GM19025 (cell line): ENCODE results near the gene SLC37A3.
"Not testable (repeated sequence)": the region's sequence is repeated elsewhere in the genome, so short reads cannot be mapped to it uniquely, and the experiment has no call there.

Experiments used
- ATAC-seq: cut with Tn5 transposase; IDR thresholded peaks from one replicate; pipeline ENCODE4 v1.9.1; 2021; ENCODE audit warnings: mild to moderate bottlenecking, low read depth, moderate library complexity; ENCODE audit not compliant: unreplicated experiment

Gene SLC37A3

DNA sequence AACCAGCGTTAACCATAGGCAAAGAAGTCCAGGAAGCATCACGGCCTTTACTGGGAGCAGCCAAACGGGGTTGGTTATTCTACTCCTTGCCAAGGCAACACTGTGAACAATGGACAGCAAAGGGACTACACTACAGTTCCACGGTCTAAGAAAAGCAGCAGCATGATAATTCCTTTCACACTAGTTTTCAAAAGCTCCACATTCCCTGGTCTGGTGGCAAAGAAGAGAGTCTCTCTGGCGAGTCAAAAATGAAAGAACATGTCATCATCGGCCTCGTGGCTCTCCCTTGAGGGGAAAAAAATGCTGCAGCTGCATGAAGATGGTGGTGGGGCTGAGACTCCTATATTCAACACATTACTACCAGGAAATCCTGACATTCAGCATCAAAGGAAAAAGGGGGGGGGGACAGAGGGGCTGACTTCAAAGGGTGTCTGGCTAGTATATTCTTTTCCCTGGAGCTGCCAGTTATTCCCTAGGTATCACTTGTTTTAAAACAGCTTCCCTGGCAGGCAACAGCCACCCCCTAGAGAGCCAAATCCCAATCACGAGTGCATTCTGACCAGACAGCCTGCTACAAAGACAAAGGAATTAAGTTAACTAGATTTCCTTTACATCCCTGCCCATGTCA lies 49.1 kb downstream of the SLC37A3 start:
- ATAC-seq: no peak

DNA sequence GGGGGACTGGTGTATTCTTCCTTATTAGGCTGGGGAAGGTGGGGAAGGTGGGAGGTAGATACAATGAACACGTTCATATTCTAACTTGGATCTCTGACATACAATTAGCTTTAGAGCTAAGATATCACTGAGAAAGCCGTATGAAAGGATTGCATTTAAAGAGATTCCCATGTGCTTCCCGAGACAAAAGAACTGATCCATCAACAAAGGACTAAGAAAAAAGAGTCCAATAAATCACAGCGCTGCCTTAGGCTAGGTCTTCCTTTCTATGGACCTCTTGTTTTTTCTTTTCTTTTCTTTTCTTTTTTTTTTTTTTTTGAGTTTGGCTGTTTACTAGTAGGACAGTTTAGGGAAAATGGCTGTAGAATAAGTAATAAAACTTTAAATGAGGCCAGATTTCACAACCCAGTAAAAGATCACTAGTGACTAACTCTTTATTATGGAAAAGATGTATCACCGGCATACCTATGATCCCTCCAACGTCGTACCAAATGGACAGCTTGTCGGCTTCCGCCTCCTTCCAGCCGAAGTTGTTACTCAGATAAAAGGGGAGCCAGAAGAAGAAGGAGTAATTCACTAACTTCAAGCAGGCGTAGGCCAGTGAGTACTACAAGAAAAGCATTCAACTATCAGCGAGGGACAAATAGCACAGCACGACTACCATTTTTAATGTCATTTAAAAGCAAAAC lies 50.0 kb downstream of the SLC37A3 start:
- no peak for ATAC-seq

- no peak for ATAC-seq
Measured at GRCh38 chr7:140347218-140347617, 51.1 kb downstream of the SLC37A3 start.

- ATAC-seq: no peak
Measured at GRCh38 chr7:140345426-140345825, 52.9 kb downstream of the SLC37A3 start.

GRCh38 chr7:140342727-140343514 lies 55.4 kb downstream of the SLC37A3 start:
- no peak for ATAC-seq

GRCh38 chr7:140338959-140339358 lies 59.4 kb downstream of the SLC37A3 start:
- not testable (repeated sequence) for ATAC-seq

- ATAC-seq: no peak
Measured at GRCh38 chr7:140334341-140335057, 63.8 kb downstream of the SLC37A3 start.

DNA sequence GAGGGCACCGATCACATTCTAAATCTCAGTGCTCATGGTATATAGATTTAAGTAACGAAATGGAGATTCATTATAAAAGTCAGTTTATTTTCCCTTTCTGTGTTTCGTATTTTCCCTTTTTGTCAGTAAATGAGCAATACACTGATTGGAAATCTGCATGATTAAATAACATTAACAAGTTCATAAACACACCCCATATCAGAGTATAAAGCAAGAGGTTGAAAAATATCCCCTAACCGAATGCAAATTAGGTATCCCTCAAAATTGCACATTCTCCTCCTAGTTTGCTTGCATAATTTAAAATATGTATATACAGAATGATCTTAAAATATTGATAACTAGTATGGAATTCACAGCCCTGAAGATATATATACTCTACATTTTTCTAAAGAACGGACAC lies 64.6 kb downstream of the SLC37A3 start:
- ATAC-seq: no peak

DNA sequence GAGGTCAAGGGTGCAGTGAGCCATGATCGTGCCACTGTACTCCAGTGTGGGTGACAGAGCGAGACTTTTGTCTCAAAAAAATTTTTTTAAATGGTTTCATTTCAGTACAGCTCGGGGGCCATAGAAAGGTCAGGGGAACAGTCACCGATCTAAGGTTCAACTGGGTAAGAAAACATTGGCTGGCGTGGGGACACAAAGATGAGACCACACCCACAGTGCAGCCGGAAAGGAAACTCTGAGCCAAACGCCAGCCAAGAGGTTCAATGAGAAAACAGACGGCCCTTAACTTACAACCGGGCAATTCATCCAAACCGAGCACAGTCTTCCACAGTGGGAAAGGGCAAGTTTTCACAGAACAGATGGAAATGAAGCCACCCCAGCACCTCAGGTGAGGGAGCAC lies 65.1 kb downstream of the SLC37A3 start:
- ATAC-seq: no peak

DNA sequence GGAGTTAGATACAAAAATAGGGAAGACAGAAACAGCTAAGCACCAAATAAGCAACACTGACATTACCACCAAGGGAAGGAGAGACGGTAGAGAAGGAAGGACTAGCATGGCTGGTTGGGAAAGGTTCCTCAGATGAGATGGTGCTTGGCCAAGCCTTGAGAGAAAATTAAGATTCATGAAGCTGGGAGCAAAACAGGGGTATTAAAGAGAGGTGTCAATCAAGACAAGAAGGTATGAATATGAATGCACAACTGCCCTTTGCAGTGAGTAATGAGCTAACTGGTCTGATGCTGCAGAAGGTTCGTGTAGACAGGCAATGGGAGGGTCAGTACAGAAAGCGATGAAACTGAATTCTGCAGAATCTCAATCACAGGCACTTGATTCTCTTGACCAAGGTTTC lies 67.7 kb downstream of the SLC37A3 start:
- ATAC-seq: no peak

- no peak for ATAC-seq
Measured at GRCh38 chr7:140330128-140330527, 68.2 kb downstream of the SLC37A3 start.

DNA sequence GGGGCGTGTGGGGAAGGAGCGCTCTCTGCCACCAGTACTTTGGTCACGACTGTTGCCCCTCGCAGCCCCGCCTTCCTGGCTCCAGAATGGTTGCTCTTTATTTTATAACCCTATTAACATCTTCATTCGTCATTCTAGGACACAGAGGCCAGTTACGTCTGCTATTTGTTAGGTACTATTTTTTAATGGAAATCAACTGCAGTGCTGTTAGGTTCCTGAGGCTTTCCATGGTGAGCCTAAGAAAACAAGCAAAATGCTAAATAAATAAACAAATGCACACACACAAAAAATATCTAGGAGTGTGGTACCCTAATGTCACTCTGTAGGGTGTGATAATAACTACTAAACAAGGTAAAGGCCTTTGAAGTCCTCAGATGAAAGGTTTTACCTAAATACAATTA lies 71.1 kb downstream of the SLC37A3 start:
- no peak for ATAC-seq

- no peak for ATAC-seq
Measured at GRCh38 chr7:140326116-140326928, 72.0 kb downstream of the SLC37A3 start.

DNA sequence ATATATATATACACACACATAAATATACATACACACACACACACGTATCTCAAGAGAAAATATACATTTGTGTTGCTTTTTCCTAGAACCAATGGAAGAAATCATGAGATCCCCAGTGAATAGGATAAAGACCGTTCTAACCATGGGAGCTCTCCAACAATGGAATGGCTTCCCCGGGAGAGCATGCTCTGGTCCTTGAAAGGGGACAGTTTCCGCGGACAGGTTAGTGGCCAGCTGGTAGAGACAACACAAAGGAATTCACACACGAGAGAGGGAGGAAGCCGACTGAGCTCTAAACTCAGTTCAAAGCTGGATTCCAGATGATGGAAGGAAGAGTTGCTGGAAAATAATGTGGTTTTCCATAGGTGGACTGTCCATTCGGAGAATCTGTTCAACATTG lies 72.7 kb downstream of the SLC37A3 start:
- ATAC-seq: no peak

DNA sequence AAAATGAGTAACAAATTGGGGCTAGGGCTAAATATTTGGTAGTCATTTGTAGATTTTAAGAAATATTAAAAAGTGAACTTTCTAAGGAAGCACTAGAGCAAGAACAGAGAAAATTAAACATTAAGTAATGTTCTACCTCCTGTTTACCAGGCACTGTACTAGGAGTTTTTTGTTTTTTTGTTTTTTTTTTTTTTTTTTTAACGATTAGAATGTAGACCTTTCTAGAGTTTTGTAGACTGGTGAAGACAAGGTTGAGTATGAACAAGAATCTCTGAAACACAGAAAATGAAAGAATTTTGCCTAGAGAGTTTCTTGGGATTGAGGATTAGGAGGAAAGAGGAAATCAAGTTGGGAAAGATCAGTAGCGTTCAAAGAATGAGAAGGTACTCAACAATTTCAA lies 73.6 kb downstream of the SLC37A3 start:
- no peak for ATAC-seq

DNA sequence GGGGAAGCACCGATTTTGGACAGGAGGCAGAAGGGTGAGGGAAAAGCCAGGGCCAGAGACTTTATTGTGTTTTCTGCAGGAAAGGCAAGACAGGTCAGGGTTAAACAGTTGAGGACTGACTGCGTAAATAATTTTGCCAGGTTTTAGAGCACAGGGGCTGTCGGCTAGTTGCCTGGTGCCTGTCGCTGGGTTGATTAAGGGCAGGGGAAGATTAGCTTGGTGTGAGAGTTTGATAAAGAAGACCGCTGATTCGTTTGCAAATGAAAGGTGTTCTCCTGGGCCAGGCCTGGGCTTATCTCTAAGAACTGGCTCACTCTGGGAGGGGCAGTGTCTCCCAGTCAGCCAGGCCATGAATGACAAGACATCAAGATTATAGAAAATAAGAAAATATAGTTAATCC lies 75.6 kb downstream of the SLC37A3 start:
- no peak for ATAC-seq

DNA sequence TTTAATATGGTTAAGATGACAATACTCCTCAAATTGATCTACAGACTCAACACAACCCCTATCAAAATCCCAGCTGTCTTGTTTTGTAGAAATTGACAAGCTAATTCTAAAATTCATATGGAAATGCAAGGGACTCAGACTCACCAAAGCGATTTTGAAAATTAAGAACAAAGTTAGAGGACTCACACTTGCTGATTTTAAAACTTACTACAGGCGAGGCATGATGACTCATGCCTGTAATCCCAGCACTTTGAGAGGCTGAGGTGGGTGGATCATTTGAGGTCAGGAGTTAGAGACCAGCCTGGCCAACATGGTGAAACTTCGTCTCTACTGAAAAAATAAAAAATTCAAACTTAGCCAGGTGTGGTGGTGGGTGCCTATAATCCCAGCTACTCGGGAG lies 78.3 kb downstream of the SLC37A3 start:
- not testable (repeated sequence) for ATAC-seq

DNA sequence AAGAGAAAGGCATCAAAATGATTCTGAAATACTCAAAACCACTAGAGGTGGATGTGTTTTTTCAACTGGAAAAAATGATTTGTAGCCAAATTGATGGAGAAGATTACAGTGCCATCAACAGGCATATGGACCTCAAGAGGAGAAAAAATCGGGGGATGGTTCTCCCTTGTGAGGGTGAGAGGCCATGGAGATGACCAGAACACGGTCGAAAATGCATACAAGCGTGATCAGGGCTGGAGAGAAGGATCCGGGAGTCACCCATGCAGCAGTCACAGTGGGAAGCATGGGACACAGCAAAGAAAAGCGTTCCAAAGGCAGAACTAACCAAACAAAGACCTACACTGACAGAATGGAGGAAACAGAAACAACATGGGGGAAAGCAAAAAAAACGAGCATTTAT lies 80.3 kb downstream of the SLC37A3 start:
- ATAC-seq: no peak

- ATAC-seq: no peak
Measured at GRCh38 chr7:140317597-140317996, 80.7 kb downstream of the SLC37A3 start.

DNA sequence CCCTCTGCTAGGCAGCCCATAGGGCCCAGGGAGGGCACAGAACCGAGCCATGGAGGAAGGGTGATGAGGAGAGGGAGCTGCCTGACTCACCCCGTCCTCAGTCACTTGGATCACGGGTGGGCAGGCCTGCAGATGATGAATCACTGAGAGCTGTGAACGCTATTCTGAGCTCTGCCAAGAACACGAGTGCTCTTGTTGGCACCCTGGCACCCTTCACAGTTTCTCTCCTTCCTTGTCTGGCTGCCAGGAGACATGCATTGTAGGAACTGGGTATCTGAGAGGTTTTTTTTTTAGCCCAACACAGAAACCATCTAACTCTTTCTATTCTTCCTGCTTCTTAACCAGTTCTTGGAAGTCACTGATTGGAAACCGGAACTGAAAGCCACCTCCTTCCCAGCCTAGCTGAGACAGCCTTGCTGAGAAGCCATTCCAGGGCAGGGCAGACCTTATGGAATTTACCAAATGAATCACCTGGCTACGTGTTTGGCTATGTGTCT lies 82.1 kb downstream of the SLC37A3 start:
- no peak for ATAC-seq
